ENCODE data around the gene MYO6. TPM values are rescaled to one million over a fixed set of nuclear protein-coding genes. Genes with fewer than 3 reads are reported as not detected.

MYO6 gene
- total and polyA plus RNA-seq, 2 experiments from 2014 or later: 39.8 to 71.1 TPM

- Histone ChIP-seq H4K20me1 (ENCODE audit: insufficient read depth, poor library complexity, severe bottlenecking) (no peaks in the 10 kb centered on the region), H3K9me2 (replicated peaks; ENCODE audit: insufficient read depth) (no peaks in the 10 kb centered on the region), H2AFZ (no peak overlapping the region), H3K79me2 (no peaks in the 10 kb centered on the region), H3K27ac (no peak overlapping the region), H3K9me3 (ENCODE audit: low read depth) (no peaks in the 10 kb centered on the region), H3K4me3 (no peak overlapping the region), H3K36me3 (replicated peaks; ENCODE audit: insufficient read depth, low read depth) (no peaks in the 10 kb centered on the region), H3K4me1 (ENCODE audit: insufficient read depth) (no peaks in the 10 kb centered on the region), H3K27me3 (no peaks in the 10 kb centered on the region), H3K4me2 (no peak overlapping the region)
- TF ChIP-seq EZH2phosphoT487 (IDR thresholded peaks at IDR 0.05; ENCODE audit: low read depth, severe bottlenecking, unreplicated experiment) (no peak), CTCF (IDR thresholded peaks at IDR 0.05; ENCODE audit: poor library complexity) (no peak), EZH2 (IDR thresholded peaks at IDR 0.05; ENCODE audit: borderline replicate concordance) (no peak)
- WGBS (ENCODE audit: low lambda C conversion rate, missing lambda C conversion rate): 72% methylated on average over 2 of the region's 2 CpGs
- DNase-seq (ENCODE audit: low spot score): no peak
These were observed 94.4 kb downstream of the MYO6 start for GRCh38 chr6:75843396-75843795.

GRCh38 chr6:75848274-75848673, 99.2 kb downstream of the MYO6 start:
- H3K27ac ChIP-seq: no peak overlapping the region

GRCh38 chr6:75849329-75850025, 100.4 kb downstream of the MYO6 start:
- Histone ChIP-seq H3K4me2 (peak overlapping the region; percentile 68), H3K4me3 (no peak overlapping the region), H3K27ac (peak overlapping the region; percentile 73), H3K27me3 (no peaks in the 10 kb centered on the region), H3K36me3 (replicated peaks; ENCODE audit: insufficient read depth, low read depth) (no peaks in the 10 kb centered on the region), H3K79me2 (no peaks in the 10 kb centered on the region), H3K4me1 (ENCODE audit: insufficient read depth) (peaks cover 22% of the 10 kb centered on the region), H4K20me1 (ENCODE audit: insufficient read depth, poor library complexity, severe bottlenecking) (no peaks in the 10 kb centered on the region), H3K9me2 (replicated peaks; ENCODE audit: insufficient read depth) (no peaks in the 10 kb centered on the region), H2AFZ (no peak overlapping the region), H3K9me3 (ENCODE audit: low read depth) (no peaks in the 10 kb centered on the region)
- WGBS (ENCODE audit: low lambda C conversion rate, missing lambda C conversion rate): 24% methylated on average over 9 of the region's 9 CpGs
- no peak for TF ChIP-seq EZH2 (IDR thresholded peaks at IDR 0.05; ENCODE audit: borderline replicate concordance)
- TF ChIP-seq CTCF (IDR thresholded peaks at IDR 0.05; ENCODE audit: poor library complexity): no peak
- TF ChIP-seq EZH2phosphoT487 (IDR thresholded peaks at IDR 0.05; ENCODE audit: low read depth, severe bottlenecking, unreplicated experiment): no peak
- peak; percentile 17 for DNase-seq (ENCODE audit: low spot score)

More at GRCh38 chr6:75848274-75848673, 99.2 kb downstream of the MYO6 start:
- H3K4me3 ChIP-seq: no peak overlapping the region
- H3K9me3 ChIP-seq (ENCODE audit: low read depth): no peaks in the 10 kb centered on the region
- H3K79me2 ChIP-seq: no peaks in the 10 kb centered on the region
- 92% methylated on average over 4 of the region's 4 CpGs for WGBS (ENCODE audit: low lambda C conversion rate, missing lambda C conversion rate)
- no peak overlapping the region for H3K4me2 ChIP-seq
- no peaks in the 10 kb centered on the region for H3K36me3 ChIP-seq (replicated peaks; ENCODE audit: insufficient read depth, low read depth)
- H3K4me1 ChIP-seq (ENCODE audit: insufficient read depth): peaks cover 21% of the 10 kb centered on the region
- no peaks in the 10 kb centered on the region for H3K27me3 ChIP-seq
- H2AFZ ChIP-seq: no peak overlapping the region
- H3K9me2 ChIP-seq (replicated peaks; ENCODE audit: insufficient read depth): no peaks in the 10 kb centered on the region
- no peaks in the 10 kb centered on the region for H4K20me1 ChIP-seq (ENCODE audit: insufficient read depth, poor library complexity, severe bottlenecking)
- no peak for DNase-seq (ENCODE audit: low spot score)
- TF ChIP-seq CTCF (IDR thresholded peaks at IDR 0.05; ENCODE audit: poor library complexity): no peak
- no peak for TF ChIP-seq EZH2phosphoT487 (IDR thresholded peaks at IDR 0.05; ENCODE audit: low read depth, severe bottlenecking, unreplicated experiment)
- TF ChIP-seq EZH2 (IDR thresholded peaks at IDR 0.05; ENCODE audit: borderline replicate concordance): no peak
